Measurements from ENCODE around the gene SSUH2. TPM values are rescaled to one million over a fixed set of nuclear protein-coding genes. Genes with fewer than 3 reads are reported as not detected.
"Not testable (repeated sequence)": the region's sequence is repeated elsewhere in the genome, so short reads cannot be mapped to it uniquely, and the experiment has no call there.

SSUH2 gene
- total and polyA plus RNA-seq, 7 donors, result 0.11 to 1.1 (median 0.36) TPM

- peak; percentile 51 to 75 for DNase-seq
- no peak for TF ChIP-seq CTCF (IDR thresholded peaks at IDR 0.05)
- H3K4me1 ChIP-seq, result peaks cover 21% of the 10 kb centered on the region
- intact Hi-C loops (cut with DNase I), result no loop called here
- no peaks in the 10 kb centered on the region for H3K36me3 ChIP-seq (ENCODE audit: insufficient read depth in 1 of 2, low read depth in 1 of 2)
- no peak overlapping the region for H3K4me3 ChIP-seq
- peak overlapping the region; percentile 70 for H3K27ac ChIP-seq
- peak; percentile 75 to 84 (median 82) for ATAC-seq
- 25 to 27% (median 27%) methylated on average over 12 of the region's 12 CpGs for WGBS, 3 donors
- H3K27me3 ChIP-seq (ENCODE audit: insufficient read depth in 3 of 3, low read length in 2 of 3), result no peaks in the 10 kb centered on the region
- no peaks in the 10 kb centered on the region for H3K9me3 ChIP-seq
Observed at GRCh38 chr3:8658306-8659212, 14.0 kb upstream of the SSUH2 start.

GRCh38 chr3:8657804-8658305 lies 13.3 kb upstream of the SSUH2 start:
- Histone ChIP-seq H3K27ac (peak overlapping the region; percentile 70), H3K36me3 (ENCODE audit: insufficient read depth in 1 of 2, low read depth in 1 of 2) (no peaks in the 10 kb centered on the region), H3K27me3 (ENCODE audit: insufficient read depth in 3 of 3, low read length in 2 of 3) (no peaks in the 10 kb centered on the region), H3K4me1 (peaks cover 21% of the 10 kb centered on the region), H3K9me3 (no peaks in the 10 kb centered on the region), H3K4me3 (no peak overlapping the region)
- DNase-seq (no peak), ATAC-seq (peak; percentile 13 to 43 (median 32))
- WGBS, 3 donors, result 72 to 81% (median 81%) methylated on average over 8 of the region's 8 CpGs
- no peak for TF ChIP-seq CTCF (IDR thresholded peaks at IDR 0.05)
- intact Hi-C loops (cut with DNase I), result no loop called here

- ATAC-seq, result no peak
- Histone ChIP-seq H3K4me3 (no peak overlapping the region), H3K36me3 (ENCODE audit: insufficient read depth in 1 of 2, low read depth in 1 of 2) (no peaks in the 10 kb centered on the region), H3K27me3 (ENCODE audit: insufficient read depth in 3 of 3, low read length in 2 of 3) (no peaks in the 10 kb centered on the region), H3K4me1 (peaks cover 21% of the 10 kb centered on the region), H3K9me3 (no peaks in the 10 kb centered on the region), H3K27ac (no peak overlapping the region)
- TF ChIP-seq CTCF (IDR thresholded peaks at IDR 0.05), result no peak
- WGBS, 3 donors, result 89 to 91% (median 90%) methylated on average over 8 of the region's 8 CpGs
- intact Hi-C loops (cut with DNase I), result no loop called here
- no peak for DNase-seq
Observed at GRCh38 chr3:8656240-8656639, 11.6 kb upstream of the SSUH2 start.

DNA sequence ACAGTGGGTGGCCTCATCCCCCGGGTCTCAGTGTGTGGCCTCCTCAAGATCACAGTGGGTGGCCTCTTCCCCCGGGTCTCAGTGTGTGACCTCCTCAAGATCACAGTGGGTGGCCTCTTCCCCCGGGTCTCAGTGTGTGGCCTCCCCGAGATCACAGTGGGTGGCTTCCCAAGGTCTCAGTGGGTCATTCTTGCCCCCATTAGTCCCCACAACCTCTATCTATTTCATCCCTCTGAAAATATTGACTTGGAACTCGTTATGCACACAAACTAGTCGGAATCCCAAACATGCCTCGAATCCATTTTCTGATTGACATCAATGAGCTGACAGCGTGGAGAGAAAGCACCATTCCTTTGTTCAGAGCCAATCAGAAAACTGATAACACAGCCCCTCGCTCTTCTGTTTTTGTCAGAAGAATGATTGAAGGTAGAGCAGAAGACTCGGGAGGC lies 10.8 kb upstream of the SSUH2 start:
- no peak for DNase-seq
- Histone ChIP-seq H3K4me1 (peaks cover 16% of the 10 kb centered on the region), H3K27ac (no peak overlapping the region)

DNA sequence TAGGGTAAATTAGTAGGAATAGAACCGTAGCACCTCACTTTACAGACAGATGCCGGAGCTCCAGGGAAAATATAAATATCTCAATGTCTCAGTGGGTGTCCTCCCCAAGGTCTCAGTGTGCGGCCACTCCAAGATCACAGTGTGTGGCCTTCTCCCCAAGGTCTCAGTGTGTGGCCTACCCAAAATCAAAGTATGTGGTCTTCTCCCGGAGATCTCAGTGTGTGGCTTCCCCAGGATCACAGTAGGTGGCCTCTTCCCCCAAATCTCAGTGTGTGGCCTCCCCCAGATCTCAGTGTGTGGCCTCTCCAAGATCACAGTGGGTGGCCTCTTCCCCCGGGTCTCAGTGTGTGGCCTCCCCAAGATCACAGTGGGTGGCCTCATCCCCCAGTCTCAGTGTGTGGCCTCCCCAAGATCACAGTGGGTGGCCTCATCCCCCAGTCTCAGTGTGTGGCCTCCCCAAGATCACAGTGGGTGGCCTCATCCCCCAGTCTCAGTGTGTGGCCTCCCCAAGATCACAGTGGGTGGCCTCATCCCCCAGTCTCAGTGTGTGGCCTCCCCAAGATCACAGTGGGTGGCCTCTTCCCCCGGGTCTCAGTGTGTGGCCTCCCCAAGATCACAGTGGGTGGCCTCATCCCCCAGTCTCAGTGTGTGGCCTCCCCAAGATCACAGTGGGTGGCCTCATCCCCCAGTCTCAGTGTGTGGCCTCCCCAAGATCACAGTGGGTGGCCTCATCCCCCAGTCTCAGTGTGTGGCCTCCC lies 10.2 kb upstream of the SSUH2 start:
- 94 to 97% (median 95%) methylated on average over 5 of the region's 6 CpGs for WGBS, 3 donors
- intact Hi-C loops (cut with DNase I); H3K27me3 ChIP-seq (ENCODE audit: insufficient read depth in 3 of 3, low read length in 2 of 3); DNase-seq; H3K27ac ChIP-seq; H3K36me3 ChIP-seq (ENCODE audit: insufficient read depth in 1 of 2, low read depth in 1 of 2); H3K4me3 ChIP-seq; ATAC-seq; H3K9me3 ChIP-seq: not testable (repeated sequence)
- H3K4me1 ChIP-seq, result peaks cover 11% of the 10 kb centered on the region

More for the DNA sequence above, 10.8 kb upstream of the SSUH2 start:
- H3K27me3 ChIP-seq (ENCODE audit: insufficient read depth in 3 of 3, low read length in 2 of 3), result no peaks in the 10 kb centered on the region
- H3K9me3 ChIP-seq, result no peaks in the 10 kb centered on the region
- no peak for ATAC-seq
- 92 to 94% (median 93%) methylated on average over 10 of the region's 10 CpGs for WGBS, 3 donors
- no peaks in the 10 kb centered on the region for H3K36me3 ChIP-seq (ENCODE audit: insufficient read depth in 1 of 2, low read depth in 1 of 2)
- intact Hi-C loops (cut with DNase I), result no loop called here
- no peak for TF ChIP-seq CTCF (IDR thresholded peaks at IDR 0.05)
- H3K4me3 ChIP-seq, result no peak overlapping the region
